Measurements from ENCODE around the gene CHD2.

- TF ChIP-seq CTCF (IDR thresholded peaks at IDR 0.05; ENCODE audit: insufficient read depth, low read depth, low read length) (no peak), EZH2 (IDR thresholded peaks at IDR 0.05; ENCODE audit: insufficient read depth, low read length) (peak; percentile 46)
Observed at GRCh38 chr15:93066834-93067648, 166.9 kb downstream of the CHD2 start.

Data from astrocyte (in vitro differentiated cells and primary cell).